SK-N-SH (cell line): ENCODE data around the gene HIPK2. TPM values are rescaled to one million over a fixed set of nuclear protein-coding genes. Genes with fewer than 3 reads are reported as not detected.

ENCODE experiments used
- CTCF ChIA-PET: fragments of 300-600, 350-600 bp; formaldehyde crosslinking; extraction: SDS; loops from one replicate; lab custom pipeline; 2021; lab: Yijun Ruan, JAX
- POLR2A ChIA-PET: fragments of 350-600 bp; sonication (Branson Sonifier 250); formaldehyde crosslinking; extraction: SDS; loops from one replicate; lab custom pipeline; 2020; ENCODE audit warnings: antibody characterized with exemption, inconsistent platforms; lab: Yijun Ruan, JAX
- DNase-seq: peaks from one replicate; pipeline ENCODE4 v3.0.0; 2012
- H2AFZ ChIP-seq: fragments of 200-600 bp; sonication (generic); 2 replicates; pipeline ENCODE4 v1.8.1; 2016; ENCODE audit warnings: antibody characterized with exemption, mild to moderate bottlenecking, low read depth
- H3F3A ChIP-seq: fragments of 200-600 bp; sonication (generic); replicated peaks from 2 replicates; pipeline ENCODE3; 2016; ENCODE audit warnings: antibody characterized with exemption, mild to moderate bottlenecking; ENCODE audit not compliant: insufficient read depth
- H3K27ac ChIP-seq, 2 experiments: fragments of 200-500 bp in 1 of 2; fragments of 200-600 bp in 1 of 2; sonication (Bioruptor generic) in 1 of 2; sonication (generic), shearing (Covaris generic) in 1 of 2; 2 replicates each; pipeline versions ENCODE4 v1.5.1 to v1.6.1; 2014 to 2016; ENCODE audit warnings: low read depth in 2 of 2, inconsistent platforms in 1 of 2, low read length in 1 of 2, mild to moderate bottlenecking in 1 of 2, mixed read lengths in 1 of 2
- H3K27me3 ChIP-seq: fragments of 200-600 bp; sonication (generic), shearing (Covaris generic); 2 replicates; pipeline ENCODE4 v1.6.1; 2016; ENCODE audit warnings: mixed run types; ENCODE audit not compliant: insufficient read depth
- H3K36me3 ChIP-seq, 2 experiments: fragments of 200-500 bp in 1 of 2; fragments of 200-600 bp in 1 of 2; sonication (Bioruptor generic) in 1 of 2; sonication (generic) in 1 of 2; replicated peaks in 1 of 2; 2 replicates each; pipeline versions ENCODE3 to v1.5.1; 2014 to 2016; ENCODE audit warnings: low read length in 1 of 2, mild to moderate bottlenecking in 1 of 2; ENCODE audit not compliant: insufficient read depth in 2 of 2, control insufficient read depth in 1 of 2
- H3K4me1 ChIP-seq, 2 experiments: fragments of 200-500 bp in 1 of 2; fragments of 200-600 bp in 1 of 2; sonication (Bioruptor generic) in 1 of 2; sonication (generic), shearing (Covaris generic) in 1 of 2; 2 replicates each; pipeline versions ENCODE4 v1.5.1 to v1.6.1; 2014 to 2016; ENCODE audit warnings: low read depth in 1 of 2, low read length in 1 of 2, mixed run types in 1 of 2; ENCODE audit not compliant: insufficient read depth in 2 of 2, control insufficient read depth in 1 of 2
- H3K4me2 ChIP-seq: fragments of 200-600 bp; sonication (generic), shearing (Covaris generic); 2 replicates; pipeline ENCODE4 v1.6.1; 2017; ENCODE audit warnings: mixed run types
- H3K4me3 ChIP-seq, 2 experiments: fragments of 200-500 bp in 1 of 2; fragments of 200-600 bp in 1 of 2; sonication (Bioruptor generic) in 1 of 2; sonication (generic), shearing (Covaris generic) in 1 of 2; 2 replicates each; pipeline versions ENCODE4 v1.5.1 to v1.8.1; 2014 to 2016; ENCODE audit warnings: low read depth in 2 of 2, inconsistent platforms in 1 of 2, low read length in 1 of 2, mild to moderate bottlenecking in 1 of 2, mixed read lengths in 1 of 2, moderate library complexity in 1 of 2
- H3K79me2 ChIP-seq: fragments of 200-600 bp; sonication (generic); 2 replicates; pipeline ENCODE4 v1.8.1; 2017; ENCODE audit warnings: mild to moderate bottlenecking; ENCODE audit not compliant: insufficient read depth
- H3K9ac ChIP-seq: fragments of 200-600 bp; sonication (generic); 2 replicates; pipeline ENCODE4 v1.6.1; 2017; ENCODE audit warnings: mixed run types
- H3K9me2 ChIP-seq: fragments of 200-600 bp; sonication (generic); 2 replicates; pipeline ENCODE4 v1.6.1; 2017; ENCODE audit warnings: mixed run types
- H3K9me3 ChIP-seq: fragments of 200-600 bp; sonication (generic); 2 replicates; pipeline ENCODE4 v1.6.1; 2017; ENCODE audit warnings: mixed run types, mild to moderate bottlenecking, moderate library complexity
- H4K20me1 ChIP-seq: fragments of 200-600 bp; sonication (generic); 2 replicates; pipeline ENCODE4 v1.6.1; 2017; ENCODE audit warnings: mild to moderate bottlenecking, mixed run types; ENCODE audit not compliant: insufficient read depth
- CHD2 ChIP-seq: fragments of 150-350 bp; IDR thresholded peaks from 2 replicates; pipeline ENCODE4 v1.6.1; 2018; ENCODE audit warnings: low read length; ENCODE audit not compliant: partially characterized antibody
- ELF1 ChIP-seq: IDR thresholded peaks from 2 replicates; pipeline ENCODE4 v1.4.0; 2012
- EP300 ChIP-seq, 2 experiments: IDR thresholded peaks; 2 replicates each; pipeline versions ENCODE4 v1.4.0 to v1.6.1; 2012; ENCODE audit warnings: borderline replicate concordance in 1 of 2, low read depth in 1 of 2, low read length in 1 of 2
- EZH2phosphoT487 ChIP-seq: fragments of 200-600 bp; sonication (generic); IDR thresholded peaks from 2 replicates; pipeline ENCODE4 v1.6.1; 2017; ENCODE audit warnings: low read depth, mixed run types, mild to moderate bottlenecking, antibody characterized with exemption, moderate library complexity, borderline replicate concordance
- GABPA ChIP-seq: IDR thresholded peaks from 2 replicates; pipeline ENCODE4 v1.4.0; 2012; ENCODE audit warnings: low read depth, mild to moderate bottlenecking
- POLR2AphosphoS5 ChIP-seq: IDR thresholded peaks from 2 replicates; pipeline ENCODE4 v1.6.1; 2012; ENCODE audit warnings: low read depth, low read length
- RFX5 ChIP-seq: IDR thresholded peaks from 2 replicates; pipeline ENCODE4 v1.6.1; 2012; ENCODE audit warnings: mild to moderate bottlenecking, improper control_type of control experiment, low read length
- SIN3A ChIP-seq: IDR thresholded peaks from 2 replicates; pipeline ENCODE4 v1.6.1; 2012; ENCODE audit warnings: low read depth, mild to moderate bottlenecking, low read length, moderate library complexity, borderline replicate concordance
- SMC3 ChIP-seq: IDR thresholded peaks from 2 replicates; pipeline ENCODE4 v1.6.1; 2012; ENCODE audit warnings: low read depth, low read length, improper control_type of control experiment
- TAF1 ChIP-seq: IDR thresholded peaks from 2 replicates; pipeline ENCODE4 v1.6.1; 2012; ENCODE audit warnings: low read depth, mild to moderate bottlenecking, low read length, moderate library complexity, borderline replicate concordance
- TEAD4 ChIP-seq: IDR thresholded peaks from 2 replicates; pipeline ENCODE4 v1.4.0; 2012; ENCODE audit warnings: mild to moderate bottlenecking, borderline replicate concordance; ENCODE audit not compliant: insufficient read depth
- WGBS: methylation state at CpG from one replicate; pipeline ENCODE4 v1.1.6; 2017; ENCODE audit warnings: low lambda C conversion rate; 5-methylcytosine and 5-hydroxymethylcytosine counted together
- polyA plus RNA-seq, 3 experiments: library from polyadenylated mRNA; depleted of rRNA; stranded (reverse); fragments of >200 nt; gene quantifications; 2 replicates each; pipeline ENCODE4 v1.2.3, GENCODE V29; 2012
- TF ChIP-seq, protein P1 (sequence below): fragments of 150-350 bp; IDR thresholded peaks from 2 replicates; pipeline ENCODE4 v1.6.1; 2016; ENCODE audit warnings: mild to moderate bottlenecking, low read depth, low read length
- TF ChIP-seq, protein P2 (sequence below): IDR thresholded peaks from 2 replicates; pipeline ENCODE4 v1.6.1; 2012; ENCODE audit warnings: mild to moderate bottlenecking, low read depth, low read length, moderate library complexity
- TF ChIP-seq, protein P3 (sequence below): IDR thresholded peaks from 2 replicates; pipeline ENCODE4 v1.4.0; 2012; ENCODE audit warnings: low read depth, borderline replicate concordance
- TF ChIP-seq, protein P4 (sequence below): fragments of 200-600 bp; sonication (generic); IDR thresholded peaks from 2 replicates; pipeline ENCODE4 v1.6.1; 2017; ENCODE audit warnings: antibody characterized with exemption, mild to moderate bottlenecking, moderate library complexity
- TF ChIP-seq, protein P5 (sequence below): IDR thresholded peaks from 2 replicates; pipeline ENCODE4; 2012

Gene HIPK2
- polyA plus RNA-seq, 1 of the 3 experiments (the other 2 are of a cell fraction): 14.2 TPM

- H4K20me1 ChIP-seq: peaks cover 100% of the 10 kb centered on the region
- ChIA-PET POLR2A (no interaction called here), CTCF (interaction anchor here (0.7 to 3.3 kb wide), 2 partner anchors 8 to 14 kb away, joined by 3 to 8 read pairs; no protein-coding TSS in a partner anchor)
- no peaks in the 10 kb centered on the region for H3K27me3 ChIP-seq
- no peaks in the 10 kb centered on the region for H3K9me3 ChIP-seq
- no peak overlapping the region for H3K4me2 ChIP-seq
- H3K9me2 ChIP-seq: no peaks in the 10 kb centered on the region
- no peak overlapping the region for H3K9ac ChIP-seq
- WGBS: 97% methylated on average over 7 of the region's 7 CpGs
- H3K36me3 ChIP-seq: peaks cover 2 to 6% of the 10 kb centered on the region in 2 experiments
- no peak overlapping the region for H3K27ac ChIP-seq
- H3K4me1 ChIP-seq: peaks cover 39 to 46% of the 10 kb centered on the region in 2 experiments; a peak in 3 of 4 replicates
- TF ChIP-seq TEAD4 (no peak), TAF1 (no peak), EZH2phosphoT487 (no peak), RFX5 (no peak), GABPA (no peak), CHD2 (no peak), ELF1 (no peak), EP300 (IDR thresholded peaks at IDR 0.05; ENCODE audit: borderline replicate concordance in 1 of 2, low read depth in 1 of 2, low read length in 1 of 2) (no peak), SIN3A (no peak), SMC3 (no peak), POLR2AphosphoS5 (no peak)
- TF ChIP-seq, protein P1, sequence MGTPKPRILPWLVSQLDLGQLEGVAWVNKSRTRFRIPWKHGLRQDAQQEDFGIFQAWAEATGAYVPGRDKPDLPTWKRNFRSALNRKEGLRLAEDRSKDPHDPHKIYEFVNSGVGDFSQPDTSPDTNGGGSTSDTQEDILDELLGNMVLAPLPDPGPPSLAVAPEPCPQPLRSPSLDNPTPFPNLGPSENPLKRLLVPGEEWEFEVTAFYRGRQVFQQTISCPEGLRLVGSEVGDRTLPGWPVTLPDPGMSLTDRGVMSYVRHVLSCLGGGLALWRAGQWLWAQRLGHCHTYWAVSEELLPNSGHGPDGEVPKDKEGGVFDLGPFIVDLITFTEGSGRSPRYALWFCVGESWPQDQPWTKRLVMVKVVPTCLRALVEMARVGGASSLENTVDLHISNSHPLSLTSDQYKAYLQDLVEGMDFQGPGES: no peak
- TF ChIP-seq, protein P2, sequence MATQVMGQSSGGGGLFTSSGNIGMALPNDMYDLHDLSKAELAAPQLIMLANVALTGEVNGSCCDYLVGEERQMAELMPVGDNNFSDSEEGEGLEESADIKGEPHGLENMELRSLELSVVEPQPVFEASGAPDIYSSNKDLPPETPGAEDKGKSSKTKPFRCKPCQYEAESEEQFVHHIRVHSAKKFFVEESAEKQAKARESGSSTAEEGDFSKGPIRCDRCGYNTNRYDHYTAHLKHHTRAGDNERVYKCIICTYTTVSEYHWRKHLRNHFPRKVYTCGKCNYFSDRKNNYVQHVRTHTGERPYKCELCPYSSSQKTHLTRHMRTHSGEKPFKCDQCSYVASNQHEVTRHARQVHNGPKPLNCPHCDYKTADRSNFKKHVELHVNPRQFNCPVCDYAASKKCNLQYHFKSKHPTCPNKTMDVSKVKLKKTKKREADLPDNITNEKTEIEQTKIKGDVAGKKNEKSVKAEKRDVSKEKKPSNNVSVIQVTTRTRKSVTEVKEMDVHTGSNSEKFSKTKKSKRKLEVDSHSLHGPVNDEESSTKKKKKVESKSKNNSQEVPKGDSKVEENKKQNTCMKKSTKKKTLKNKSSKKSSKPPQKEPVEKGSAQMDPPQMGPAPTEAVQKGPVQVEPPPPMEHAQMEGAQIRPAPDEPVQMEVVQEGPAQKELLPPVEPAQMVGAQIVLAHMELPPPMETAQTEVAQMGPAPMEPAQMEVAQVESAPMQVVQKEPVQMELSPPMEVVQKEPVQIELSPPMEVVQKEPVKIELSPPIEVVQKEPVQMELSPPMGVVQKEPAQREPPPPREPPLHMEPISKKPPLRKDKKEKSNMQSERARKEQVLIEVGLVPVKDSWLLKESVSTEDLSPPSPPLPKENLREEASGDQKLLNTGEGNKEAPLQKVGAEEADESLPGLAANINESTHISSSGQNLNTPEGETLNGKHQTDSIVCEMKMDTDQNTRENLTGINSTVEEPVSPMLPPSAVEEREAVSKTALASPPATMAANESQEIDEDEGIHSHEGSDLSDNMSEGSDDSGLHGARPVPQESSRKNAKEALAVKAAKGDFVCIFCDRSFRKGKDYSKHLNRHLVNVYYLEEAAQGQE: no peak
- TF ChIP-seq, protein P3, sequence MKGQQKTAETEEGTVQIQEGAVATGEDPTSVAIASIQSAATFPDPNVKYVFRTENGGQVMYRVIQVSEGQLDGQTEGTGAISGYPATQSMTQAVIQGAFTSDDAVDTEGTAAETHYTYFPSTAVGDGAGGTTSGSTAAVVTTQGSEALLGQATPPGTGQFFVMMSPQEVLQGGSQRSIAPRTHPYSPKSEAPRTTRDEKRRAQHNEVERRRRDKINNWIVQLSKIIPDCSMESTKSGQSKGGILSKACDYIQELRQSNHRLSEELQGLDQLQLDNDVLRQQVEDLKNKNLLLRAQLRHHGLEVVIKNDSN: no peak
- TF ChIP-seq, protein P4, sequence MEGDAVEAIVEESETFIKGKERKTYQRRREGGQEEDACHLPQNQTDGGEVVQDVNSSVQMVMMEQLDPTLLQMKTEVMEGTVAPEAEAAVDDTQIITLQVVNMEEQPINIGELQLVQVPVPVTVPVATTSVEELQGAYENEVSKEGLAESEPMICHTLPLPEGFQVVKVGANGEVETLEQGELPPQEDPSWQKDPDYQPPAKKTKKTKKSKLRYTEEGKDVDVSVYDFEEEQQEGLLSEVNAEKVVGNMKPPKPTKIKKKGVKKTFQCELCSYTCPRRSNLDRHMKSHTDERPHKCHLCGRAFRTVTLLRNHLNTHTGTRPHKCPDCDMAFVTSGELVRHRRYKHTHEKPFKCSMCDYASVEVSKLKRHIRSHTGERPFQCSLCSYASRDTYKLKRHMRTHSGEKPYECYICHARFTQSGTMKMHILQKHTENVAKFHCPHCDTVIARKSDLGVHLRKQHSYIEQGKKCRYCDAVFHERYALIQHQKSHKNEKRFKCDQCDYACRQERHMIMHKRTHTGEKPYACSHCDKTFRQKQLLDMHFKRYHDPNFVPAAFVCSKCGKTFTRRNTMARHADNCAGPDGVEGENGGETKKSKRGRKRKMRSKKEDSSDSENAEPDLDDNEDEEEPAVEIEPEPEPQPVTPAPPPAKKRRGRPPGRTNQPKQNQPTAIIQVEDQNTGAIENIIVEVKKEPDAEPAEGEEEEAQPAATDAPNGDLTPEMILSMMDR: no peak
- TF ChIP-seq, protein P5, sequence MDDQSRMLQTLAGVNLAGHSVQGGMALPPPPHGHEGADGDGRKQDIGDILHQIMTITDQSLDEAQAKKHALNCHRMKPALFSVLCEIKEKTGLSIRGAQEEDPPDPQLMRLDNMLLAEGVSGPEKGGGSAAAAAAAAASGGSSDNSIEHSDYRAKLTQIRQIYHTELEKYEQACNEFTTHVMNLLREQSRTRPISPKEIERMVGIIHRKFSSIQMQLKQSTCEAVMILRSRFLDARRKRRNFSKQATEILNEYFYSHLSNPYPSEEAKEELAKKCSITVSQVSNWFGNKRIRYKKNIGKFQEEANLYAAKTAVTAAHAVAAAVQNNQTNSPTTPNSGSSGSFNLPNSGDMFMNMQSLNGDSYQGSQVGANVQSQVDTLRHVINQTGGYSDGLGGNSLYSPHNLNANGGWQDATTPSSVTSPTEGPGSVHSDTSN: no peak
- H3K4me3 ChIP-seq: no peak overlapping the region
- no peak for DNase-seq
- peaks cover 100% of the 10 kb centered on the region for H3K79me2 ChIP-seq
- H2AFZ ChIP-seq: no peak overlapping the region
- peaks cover 3% of the 10 kb centered on the region for H3F3A ChIP-seq
These were observed 36.6 kb downstream of the HIPK2 start for GRCh38 chr7:139741239-139741638.
